Activated T-cell treated with anti-CD3 and anti-CD28 coated beads, Interleukin-2, amount 50 U/mL, for 48 hours (primary cell): Measurements from ENCODE around the gene CACNA1D.
"Not testable (repeated sequence)": the region's sequence is repeated elsewhere in the genome, so short reads cannot be mapped to it uniquely, and the experiment has no call there.

Experiments
- DNase-seq, 2 experiments: peaks; one replicate each; pipeline ENCODE4 v3.0.0-alpha.2; 2020

CACNA1D gene

DNA sequence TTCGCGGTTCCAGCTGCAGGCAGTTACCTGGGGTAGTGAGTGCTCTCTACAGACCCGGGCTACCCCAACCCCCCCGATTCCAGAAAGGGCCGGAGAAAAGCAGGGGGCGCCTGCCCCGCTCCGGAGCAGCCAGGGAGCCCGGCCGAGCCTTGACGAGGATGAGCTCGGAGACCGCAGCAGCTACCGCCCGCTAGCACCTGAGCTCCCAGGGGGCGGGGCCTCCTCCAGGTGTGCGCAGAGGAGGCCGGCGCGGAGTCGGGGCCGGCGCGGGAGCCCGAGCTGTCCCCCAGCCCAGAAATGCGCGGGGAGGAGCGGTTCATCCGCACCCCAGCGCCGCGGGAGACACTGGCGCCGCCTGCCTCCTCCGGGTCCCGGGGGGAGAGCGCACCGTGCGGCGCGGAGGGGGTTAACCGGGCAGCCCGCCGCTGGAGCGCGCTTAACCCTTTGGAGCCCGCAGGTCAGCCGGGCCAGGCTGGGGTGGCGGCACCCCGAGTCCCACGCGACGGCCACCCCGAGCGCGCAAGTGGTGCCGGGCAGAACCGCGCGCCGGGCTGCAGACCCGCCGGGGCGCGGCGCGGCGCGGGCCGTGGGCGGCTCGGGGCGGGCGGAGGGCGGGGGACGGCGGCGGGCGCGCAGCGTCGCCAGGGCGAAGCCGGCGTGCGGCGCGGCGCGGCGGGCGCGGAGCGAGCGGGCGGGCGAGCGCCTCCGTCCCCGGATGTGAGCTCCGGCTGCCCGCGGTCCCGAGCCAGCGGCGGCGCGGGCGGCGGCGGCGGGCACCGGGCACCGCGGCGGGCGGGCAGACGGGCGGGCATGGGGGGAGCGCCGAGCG, at the start of gene CACNA1D:
Gene CACNA1D (plus strand): TSS at position 649 of the 829 bp plus-strand sequence. CDS start 556 bp downstream, outside the sequence.
- peak; percentile 22 to 39 for DNase-seq

DNA sequence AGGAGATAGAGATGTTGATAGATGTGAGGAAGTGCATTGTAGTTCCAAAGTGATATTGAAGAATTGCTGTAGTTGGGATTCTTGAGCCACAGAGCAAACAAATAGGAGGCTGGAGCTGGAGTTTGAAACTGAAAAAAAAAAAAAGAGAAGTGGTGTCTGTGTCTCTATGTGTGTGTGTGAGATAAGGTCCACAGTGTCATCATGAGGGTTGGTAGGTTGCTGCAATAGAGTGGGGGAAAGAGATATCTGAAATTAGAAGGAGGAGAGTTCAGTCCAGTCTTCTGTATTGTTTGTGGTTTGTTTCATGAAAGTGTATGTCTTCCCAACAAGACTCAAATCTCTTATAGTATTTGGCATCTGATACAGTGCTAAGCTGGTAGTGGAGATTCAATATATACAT, 37.3 kb upstream of the CACNA1D start:
- DNase-seq, result no peak

DNA sequence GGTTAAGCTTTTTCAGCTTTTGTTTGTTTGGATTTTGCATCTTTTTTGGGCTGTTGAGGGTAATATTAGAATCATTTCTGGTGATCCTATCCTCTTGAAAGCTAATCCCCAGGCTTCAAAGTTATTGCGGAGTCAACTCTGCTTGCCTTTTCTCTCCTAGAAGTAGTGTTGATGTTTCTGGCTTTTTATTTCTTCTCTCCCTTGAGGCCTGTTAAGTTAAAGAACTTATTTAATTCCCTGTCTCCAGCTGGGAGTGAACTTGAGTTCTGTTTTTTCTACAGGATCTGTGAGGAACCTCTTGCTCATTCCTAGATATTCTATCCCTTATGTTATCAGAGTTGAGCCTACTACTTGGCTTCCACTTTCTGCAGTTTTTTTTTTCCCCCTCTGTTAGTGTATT, 34.1 kb upstream of the CACNA1D start:
- DNase-seq, result no peak

DNA sequence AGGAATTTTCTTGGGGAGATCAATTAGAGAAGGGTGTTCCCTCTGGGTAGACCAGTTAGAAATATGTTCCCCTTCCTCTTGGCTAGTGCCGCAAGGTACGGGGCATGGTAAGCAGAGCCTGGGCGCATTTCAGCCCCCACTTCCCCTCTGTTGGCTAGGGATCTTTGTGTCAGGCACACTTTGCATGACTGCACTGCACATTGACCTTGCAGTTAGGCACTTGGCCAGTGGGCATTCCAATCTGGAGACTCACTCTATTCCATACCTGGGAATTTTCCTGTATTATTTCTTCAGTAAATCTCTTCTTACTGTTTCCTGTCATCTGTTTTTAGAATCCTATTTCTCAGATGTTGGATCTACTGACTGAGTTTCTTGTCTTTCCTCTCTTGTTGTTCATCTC, 30.0 kb upstream of the CACNA1D start:
- DNase-seq, result no peak

DNA sequence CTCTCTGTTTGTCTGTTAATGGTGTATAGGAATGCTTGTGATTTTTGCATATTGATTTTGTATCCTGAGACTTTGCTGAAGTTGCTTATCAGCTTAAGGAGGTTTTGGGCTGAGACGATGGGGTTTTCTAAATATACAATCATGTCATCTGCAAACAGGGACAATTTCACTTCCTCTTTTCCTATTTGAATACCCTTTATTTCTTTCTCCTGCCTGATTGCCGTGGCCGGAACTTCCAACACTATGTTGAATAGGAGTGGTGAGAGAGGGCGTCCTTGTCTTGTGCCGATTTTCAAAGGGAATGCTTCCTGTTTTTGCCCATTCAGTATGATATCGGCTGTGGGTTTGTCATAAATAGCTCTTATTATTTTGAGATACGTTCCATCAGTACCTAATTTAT, 24.7 kb upstream of the CACNA1D start:
- not testable (repeated sequence) for DNase-seq

DNA sequence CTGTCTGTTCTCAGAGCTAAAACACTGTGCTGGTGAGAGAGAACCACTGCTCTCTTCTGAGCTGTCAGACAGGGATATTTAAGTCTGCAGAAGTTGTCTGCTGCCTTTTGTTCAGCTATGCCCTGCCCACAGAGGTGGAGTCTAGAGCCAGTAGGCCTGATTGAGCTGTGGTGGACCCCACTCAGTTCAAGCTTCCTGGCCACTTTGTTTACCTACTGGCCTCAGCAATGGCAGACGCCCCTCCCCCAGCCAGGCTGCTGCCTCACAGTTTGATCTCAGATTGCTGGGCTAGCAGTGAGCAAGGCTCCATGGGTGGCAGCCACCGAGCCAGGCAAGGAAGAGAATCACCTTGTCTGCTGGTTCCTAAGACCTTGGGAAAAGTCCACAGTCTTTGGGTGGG, 21.0 kb upstream of the CACNA1D start:
- no peak for DNase-seq

DNA sequence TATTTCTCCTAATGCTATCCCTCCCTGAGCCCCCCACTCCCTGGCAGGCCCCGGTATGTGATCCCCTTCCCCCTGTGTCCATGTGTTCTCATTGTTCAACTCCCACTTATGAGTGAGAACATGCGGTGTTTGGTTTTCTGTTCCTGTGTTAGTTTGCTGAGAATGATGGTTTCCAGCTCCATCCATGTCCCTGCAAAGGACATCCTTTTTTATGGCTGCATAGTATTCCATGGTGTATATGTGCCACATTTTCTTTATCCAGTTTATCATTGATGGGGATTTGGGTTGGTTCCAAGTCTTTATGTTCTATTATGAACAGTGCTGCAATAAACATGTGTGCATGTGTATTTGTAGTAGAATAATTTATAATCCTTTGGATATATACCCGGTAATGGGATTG, 18.0 kb upstream of the CACNA1D start:
- not testable (repeated sequence) for DNase-seq

DNA sequence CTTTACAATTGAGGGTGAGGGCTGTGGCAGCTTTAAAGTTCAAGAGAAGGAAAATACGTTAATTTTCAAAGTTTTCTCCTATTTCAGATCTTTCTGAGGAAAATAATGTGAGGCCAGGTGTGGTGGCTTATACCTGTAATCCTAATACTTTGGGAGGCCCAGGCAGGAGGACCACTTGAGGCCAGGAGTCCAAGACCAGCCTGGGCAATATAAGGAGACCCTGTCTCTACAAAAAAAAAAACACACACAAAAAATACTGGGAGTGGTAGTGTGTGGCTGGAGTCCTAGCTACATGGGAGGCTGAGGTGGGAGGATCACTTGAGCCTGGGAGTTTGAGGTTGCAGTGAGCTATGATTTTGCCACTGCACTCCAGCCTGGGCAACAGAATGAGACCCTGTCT, 16.7 kb upstream of the CACNA1D start:
- DNase-seq, result not testable (repeated sequence)

DNA sequence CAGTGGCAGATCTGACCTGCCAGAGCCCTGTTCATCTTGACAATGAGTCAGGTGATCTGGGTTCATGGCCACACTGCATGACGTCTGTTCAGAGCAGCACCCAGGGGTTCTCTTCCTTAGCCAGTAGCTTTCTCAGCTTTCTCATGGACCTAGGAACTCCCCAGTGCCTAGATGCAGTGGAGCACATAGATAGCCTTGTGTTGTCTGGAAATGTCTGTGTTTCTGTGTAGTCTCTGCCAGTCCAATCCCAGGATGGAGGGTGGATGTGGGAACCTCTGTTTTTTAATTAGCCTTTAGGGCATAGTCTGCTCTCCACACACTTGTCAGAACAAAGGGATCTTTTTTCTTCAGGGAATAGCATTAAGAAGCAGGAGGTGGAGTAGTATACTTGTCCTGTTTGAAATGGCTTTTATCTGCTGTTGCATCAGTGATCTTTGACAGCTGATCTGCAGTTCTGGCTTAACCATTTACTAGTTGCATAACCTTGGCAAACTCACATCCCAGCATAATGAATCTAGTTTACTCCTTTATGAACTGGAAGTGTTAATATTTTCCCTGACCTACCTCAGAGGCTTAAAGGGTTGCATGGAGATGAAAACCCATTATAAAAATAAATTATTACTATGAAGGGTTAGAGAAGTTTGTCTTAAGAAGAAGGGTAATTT, 16.1 kb upstream of the CACNA1D start:
- DNase-seq, result no peak

DNA sequence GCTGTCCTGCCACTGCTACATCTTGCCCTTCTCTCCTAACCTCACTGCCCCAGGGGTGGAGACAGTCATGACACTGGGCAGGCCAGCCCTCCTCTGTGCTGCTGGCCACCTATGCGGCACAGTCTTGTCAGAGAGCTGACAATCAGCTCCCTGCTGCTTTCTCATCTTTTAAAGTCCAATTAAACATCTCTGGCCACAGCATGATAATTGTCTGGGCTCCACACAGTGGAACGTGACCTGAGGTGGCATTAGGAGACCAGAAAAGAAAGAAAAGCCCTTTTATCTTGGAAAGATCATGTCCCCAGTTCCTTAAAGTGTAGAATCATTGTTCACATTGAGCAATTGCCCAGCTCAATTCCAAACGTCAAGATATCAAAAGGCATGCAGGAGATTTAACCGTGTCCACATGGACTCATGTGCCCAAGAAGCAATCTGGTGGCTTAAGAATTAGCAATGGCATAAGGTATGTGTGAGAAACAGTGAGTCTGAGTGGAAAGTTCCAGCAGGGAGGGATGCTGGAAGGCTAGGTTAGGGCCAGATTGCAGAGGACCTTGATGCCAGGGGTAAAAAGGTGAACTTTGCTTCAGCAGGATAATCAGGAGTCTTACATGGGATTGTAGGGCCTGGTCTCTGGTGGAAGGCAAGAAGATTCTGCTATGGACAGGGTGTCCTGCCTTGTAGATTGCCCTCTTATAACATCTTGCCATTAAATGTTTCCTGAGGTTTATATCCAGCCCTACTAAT, 15.3 kb upstream of the CACNA1D start:
- no peak for DNase-seq

DNA sequence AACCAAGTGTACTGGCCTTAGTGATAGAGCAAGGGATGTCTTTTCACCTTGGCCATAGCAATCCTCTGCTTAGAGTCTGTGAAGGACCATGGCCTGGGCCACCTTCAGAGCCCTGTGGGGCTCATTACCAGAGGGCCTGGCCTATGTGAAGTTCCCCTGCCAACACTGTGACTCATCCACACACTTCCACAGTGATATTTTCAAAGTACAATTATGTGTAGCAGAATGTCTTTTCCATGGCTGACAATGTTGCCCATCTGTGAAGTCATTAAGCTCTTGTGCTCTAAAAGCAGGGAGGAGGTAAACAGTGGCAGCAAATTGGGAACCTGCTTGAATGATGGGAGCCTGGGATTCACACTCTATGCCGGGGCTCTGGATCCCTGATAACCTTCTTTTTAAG, 12.2 kb upstream of the CACNA1D start:
- no peak for DNase-seq

DNA sequence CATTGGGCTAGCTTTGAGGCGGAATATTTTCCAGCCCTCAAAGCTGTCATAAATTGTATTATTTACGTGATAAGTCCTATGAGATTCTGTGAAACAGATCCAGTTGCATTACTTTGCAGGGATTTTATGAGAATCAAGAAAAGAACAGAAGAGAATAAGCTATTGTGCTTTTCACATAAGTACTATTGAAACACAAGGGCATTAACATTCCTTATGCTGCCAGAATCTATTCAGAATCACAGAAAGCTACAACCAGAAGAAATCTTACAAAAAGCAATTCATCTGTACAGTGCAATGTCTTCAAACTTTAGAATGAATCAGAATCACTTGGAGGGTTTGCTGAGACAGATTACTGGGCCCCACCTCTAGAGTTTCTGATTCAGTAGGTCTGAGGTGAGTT, 10.6 kb upstream of the CACNA1D start:
- no peak for DNase-seq

DNA sequence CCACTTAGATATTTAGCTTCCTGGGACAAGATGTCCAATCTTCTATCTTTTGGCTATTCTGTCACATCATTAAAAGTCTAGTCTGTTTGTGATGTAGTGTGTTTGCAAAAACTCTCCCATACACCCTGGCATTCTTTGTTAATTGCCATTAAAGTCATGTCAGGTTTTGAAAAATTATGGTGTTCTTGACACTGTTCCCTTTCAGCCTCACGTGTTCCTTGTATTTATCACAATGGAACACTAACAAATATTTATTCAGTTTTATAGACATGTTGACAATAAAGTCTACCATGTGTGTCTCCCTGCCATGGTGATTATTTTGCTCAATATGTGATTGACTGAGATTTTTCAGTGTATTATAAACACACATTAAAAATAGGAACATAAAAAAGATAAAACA, 9.4 kb upstream of the CACNA1D start:
- no peak for DNase-seq

DNA sequence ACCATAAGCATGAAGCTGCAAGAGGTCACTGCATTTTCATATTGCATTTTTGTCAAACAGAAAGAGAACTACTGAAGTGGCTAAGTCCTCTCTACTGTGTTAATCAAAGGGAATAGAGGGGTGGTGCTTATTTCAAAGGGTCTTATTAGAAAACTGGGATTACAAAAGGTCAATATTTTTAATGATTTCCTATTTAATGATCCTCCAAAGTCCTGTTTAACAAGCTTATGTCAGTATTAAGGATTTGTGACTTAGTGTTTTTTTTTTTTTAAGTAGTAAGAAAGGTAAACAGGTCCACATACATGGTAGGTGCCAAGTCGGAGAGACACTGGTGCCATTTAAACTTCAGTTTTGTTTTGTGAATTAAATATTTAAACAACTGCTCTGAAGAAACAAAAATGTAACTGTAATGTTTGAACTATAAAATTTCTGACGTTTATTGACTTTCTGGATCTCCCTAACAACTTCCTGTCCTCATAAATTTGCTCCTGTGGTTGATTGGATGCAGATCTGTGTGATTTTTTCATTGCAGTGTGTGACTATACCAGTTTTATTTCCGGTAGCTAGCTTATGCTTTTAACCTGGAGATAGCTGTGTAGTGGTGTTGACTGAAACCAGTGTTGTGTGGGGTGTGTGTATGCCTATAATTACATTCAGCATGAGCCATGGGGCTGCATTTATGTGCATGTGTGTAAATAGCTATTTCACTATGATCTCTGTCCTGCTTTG, 8.6 kb upstream of the CACNA1D start:
- DNase-seq, result no peak

DNA sequence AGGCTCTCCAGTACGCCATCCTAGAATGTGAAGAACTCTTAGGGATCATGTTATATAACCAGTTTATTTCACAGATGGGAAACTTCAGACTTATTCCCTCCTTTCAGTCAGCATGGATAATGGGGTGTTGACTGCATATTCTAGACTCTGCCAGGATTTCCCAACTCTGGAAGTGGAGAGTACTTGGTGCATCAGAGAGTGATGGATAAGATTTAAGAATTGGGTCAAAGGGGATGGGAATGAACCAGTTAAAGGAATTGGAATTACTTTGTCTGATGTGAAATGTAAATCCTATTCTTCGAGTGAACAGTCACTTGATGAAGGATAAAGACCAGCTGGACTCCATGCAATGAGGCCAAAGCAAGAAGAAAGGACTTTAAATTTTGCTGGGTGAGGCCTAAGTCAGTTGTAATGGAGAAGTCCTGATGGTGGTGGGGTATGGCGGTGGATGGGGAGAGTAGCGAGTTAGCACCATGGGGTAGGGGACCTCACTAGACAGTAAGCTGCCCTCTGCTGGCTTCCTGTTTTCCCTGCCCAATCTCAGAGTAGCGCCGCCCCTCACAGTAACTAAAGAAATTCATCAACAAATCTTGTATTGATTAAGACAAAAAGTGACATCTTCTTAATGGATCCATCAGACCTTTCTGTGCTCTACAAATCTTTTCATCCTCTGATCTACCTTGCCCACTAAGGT, 7.3 kb upstream of the CACNA1D start:
- DNase-seq, result no peak

DNA sequence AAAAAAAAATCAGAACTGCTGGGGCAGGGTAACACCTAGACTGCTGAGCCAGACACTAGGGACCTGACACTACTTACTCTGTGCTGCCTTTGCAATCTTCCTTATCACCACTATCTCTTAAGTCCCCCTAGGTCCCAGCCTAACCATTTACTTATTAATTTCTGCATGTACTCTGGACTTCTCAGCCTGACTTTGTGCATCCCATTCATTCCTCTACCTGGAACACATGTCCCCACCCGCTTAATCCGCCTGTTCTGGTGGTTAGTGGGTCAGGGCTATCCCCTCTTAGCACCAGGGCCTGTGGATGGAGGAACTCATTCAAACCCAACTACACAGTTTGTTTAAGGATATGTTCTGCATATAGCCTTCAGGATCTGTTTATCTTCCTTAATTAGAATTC, 5.0 kb upstream of the CACNA1D start:
- no peak for DNase-seq

DNA sequence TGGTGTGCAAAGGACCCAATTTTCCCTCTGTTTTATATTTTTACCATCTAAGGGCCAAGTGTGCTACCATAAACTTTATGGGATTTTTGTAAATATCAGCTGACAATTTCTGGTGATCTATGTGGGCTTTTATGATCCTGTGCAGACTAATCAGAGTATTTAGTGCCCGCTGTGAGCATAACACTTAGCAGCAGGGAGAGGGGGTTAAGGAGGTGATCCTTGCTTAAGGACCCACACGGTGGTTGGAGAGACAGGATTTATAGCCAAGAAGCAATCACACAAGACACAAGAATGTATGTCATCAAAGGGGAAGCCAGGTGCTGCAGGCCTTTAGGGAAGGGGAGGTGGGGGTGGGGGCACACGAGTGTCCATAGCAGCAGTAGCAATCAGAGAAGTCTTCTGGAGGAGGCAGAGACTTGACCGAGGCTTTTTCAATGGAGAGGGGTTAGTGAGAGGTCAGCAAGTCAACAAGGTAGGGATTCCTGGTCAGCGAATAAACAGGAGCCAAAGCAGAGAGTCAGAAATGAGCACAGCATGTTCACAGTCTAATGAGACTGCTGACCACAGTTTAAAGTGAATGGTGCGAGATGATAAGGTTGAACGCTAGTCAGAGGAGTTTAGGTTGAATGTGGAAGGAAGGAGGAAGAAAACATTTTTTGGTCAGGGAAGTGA, 4.5 kb upstream of the CACNA1D start:
- no peak for DNase-seq

DNA sequence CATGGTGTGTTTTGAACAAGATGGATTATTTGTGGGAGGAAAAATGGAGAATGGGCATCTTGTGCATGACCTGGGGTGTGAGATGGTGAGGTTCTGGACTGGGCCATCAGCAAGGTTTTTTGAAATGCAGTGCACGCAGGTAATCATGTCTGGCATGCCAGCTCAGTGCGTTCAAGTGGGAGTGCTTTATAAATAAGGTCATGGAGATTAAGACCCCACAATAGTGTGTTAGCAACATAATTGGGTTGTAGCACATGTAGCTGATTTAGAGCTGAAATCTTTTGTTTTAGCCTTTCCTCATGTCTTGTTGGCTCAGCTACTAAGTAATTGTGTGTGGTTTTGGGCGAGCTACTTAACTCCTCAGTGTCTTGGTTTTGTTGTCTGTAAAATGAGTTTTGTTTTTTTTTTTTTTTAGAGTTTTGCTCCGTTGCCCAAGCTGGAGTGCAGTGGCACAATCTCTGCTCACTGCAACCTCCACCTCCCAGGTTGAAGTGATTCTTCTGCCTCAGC, 3.9 kb upstream of the CACNA1D start:
- no peak for DNase-seq

DNA sequence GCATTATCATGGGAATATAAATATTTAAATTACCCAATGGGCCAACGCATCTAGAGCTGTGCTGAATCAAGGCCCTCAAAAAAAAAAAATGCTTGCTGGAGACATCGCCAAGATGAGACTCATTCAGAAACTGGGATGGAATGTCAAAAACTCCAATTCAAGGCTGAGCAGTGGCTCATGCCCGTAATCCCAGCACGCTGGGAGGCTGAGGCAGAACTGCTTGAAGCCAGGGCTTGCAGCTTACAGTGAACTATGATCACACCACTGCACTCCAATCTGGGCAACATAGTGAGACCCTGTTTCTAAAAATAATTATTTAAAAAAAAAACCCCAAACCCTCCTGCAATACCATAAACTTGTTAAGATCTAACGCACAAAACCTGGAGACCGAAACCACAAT, 3.1 kb upstream of the CACNA1D start:
- DNase-seq, result no peak

DNA sequence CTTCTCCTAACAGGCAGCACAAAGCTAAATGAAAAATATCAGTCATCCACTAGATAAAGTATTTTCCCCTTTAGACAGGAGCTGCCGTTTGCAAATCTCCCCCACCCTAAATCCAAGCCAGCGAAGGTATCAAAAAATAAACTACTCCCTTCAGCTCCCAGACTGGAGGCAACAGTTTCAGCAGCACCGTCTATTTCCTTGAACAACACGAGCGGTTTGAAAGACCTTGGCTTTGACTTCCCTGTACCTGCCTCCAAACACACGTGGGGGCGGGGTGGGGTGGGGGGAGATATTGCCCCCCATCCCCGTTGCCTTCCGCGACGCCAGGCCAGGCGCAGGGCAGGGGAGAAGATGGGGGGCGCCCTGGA, 832 bp upstream of the CACNA1D start:
- no peak for DNase-seq

DNA sequence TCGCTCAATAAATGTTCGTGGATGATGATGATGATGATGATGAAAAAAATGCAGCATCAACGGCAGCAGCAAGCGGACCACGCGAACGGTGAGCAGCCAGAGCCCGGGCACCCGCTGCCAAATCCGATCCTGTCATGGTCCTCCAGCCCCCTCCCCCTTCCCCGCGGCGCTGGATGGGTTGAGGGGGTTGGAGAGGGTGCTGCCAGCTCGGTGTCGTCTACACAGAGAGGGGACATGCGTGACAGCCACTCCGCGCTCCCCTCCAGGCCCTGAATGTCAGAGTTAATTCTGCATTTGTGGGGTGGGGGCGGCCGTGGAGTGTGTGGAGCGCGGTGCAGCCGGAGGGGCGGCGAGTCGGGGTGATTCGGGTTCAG, 722 bp downstream of the CACNA1D start:
- no peak for DNase-seq
